ENCODE results near the gene CCDC13.

CCDC13 gene

DNA sequence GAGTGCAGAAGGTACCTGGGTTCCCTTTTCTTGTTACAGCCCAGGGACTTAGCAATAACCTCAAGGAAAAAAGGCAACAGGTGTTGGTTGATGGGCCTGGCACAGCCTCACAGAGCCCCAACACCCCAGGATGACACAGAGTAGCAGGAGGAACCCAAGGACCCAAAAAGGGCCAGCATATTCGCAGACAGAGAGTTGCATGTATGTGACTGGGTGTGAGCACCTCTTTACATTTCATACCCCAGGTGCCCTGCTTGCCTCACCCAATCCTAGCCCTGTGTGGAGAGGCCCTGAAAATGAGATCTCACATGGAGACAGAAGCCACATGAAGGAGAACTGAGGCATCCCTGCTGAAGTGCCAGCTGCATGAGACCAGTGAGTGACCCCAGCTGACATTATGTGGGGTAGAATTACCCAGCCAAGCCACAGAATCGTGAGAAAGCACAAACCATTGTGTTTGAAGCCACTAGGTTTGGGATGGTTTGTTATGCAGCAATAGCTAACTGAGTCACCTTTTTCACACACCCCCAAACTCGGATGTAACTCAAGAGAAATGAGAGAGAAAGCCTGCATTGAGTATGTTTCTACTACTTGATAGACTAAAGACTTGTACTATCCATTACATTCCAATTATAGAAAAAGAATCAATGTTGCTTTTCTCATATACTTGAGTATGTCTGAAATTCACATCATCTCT lies 44.2 kb downstream of the CCDC13 start (continued):
- TF ChIP-seq ZFP30 (CRISPR knock-in tag; IDR thresholded peaks at IDR 0.05) (no peak), ZNF565 (CRISPR knock-in tag; conservative IDR thresholded peaks at IDR 0.05; ENCODE audit: low read depth) (no peak)

GRCh38 chr3:42728056-42728455 lies 45.0 kb downstream of the CCDC13 start:
- ATAC-seq, result no peak

DNA sequence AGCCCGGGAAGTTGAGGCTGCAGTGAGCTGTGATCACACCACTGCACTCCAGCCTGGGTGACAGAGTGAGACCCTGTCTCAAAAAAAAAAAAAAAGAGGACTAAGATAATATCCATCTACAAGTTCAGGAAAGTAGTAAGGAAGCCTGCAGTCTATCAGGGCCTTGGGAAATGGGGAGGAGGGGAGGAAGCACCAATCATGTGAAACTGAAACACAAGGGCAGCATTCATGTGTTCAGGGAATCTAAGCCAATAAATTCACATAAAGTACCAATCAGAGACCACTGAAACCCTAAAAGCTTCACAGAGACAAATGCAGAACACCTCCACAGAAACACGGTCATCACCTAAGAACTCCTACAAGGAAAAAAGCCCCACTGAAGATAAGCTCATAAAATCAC lies 47.6 kb downstream of the CCDC13 start:
- ATAC-seq, result no peak
- TF ChIP-seq OSR1 (CRISPR knock-in tag; IDR thresholded peaks at IDR 0.05) (no peak), ISL1 (CRISPR knock-in tag; IDR thresholded peaks at IDR 0.05) (no peak), ZNF70 (CRISPR knock-in tag; IDR thresholded peaks at IDR 0.05) (no peak), PATZ1 (CRISPR knock-in tag; IDR thresholded peaks at IDR 0.05; ENCODE audit: borderline replicate concordance) (no peak), ARNTL (CRISPR knock-in tag; IDR thresholded peaks at IDR 0.05; ENCODE audit: borderline replicate concordance, low read depth) (no peak)
- TF ChIP-seq, protein P1, sequence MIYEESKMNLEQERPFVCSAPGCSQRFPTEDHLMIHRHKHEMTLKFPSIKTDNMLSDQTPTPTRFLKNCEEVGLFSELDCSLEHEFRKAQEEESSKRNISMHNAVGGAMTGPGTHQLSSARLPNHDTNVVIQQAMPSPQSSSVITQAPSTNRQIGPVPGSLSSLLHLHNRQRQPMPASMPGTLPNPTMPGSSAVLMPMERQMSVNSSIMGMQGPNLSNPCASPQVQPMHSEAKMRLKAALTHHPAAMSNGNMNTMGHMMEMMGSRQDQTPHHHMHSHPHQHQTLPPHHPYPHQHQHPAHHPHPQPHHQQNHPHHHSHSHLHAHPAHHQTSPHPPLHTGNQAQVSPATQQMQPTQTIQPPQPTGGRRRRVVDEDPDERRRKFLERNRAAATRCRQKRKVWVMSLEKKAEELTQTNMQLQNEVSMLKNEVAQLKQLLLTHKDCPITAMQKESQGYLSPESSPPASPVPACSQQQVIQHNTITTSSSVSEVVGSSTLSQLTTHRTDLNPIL (CRISPR knock-in tag; IDR thresholded peaks at IDR 0.05; ENCODE audit: low read depth), result no peak
- TF ChIP-seq, protein P2, sequence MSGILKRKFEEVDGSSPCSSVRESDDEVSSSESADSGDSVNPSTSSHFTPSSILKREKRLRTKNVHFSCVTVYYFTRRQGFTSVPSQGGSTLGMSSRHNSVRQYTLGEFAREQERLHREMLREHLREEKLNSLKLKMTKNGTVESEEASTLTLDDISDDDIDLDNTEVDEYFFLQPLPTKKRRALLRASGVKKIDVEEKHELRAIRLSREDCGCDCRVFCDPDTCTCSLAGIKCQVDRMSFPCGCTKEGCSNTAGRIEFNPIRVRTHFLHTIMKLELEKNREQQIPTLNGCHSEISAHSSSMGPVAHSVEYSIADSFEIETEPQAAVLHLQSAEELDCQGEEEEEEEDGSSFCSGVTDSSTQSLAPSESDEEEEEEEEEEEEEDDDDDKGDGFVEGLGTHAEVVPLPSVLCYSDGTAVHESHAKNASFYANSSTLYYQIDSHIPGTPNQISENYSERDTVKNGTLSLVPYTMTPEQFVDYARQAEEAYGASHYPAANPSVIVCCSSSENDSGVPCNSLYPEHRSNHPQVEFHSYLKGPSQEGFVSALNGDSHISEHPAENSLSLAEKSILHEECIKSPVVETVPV (CRISPR knock-in tag; IDR thresholded peaks at IDR 0.05), result no peak

More at GRCh38 chr3:42728056-42728455, 45.0 kb downstream of the CCDC13 start:
- TF ChIP-seq ZNF565 (CRISPR knock-in tag; conservative IDR thresholded peaks at IDR 0.05; ENCODE audit: low read depth) (no peak), TOX (CRISPR knock-in tag; IDR thresholded peaks at IDR 0.05; ENCODE audit: borderline replicate concordance) (no peak), ISL1 (CRISPR knock-in tag; IDR thresholded peaks at IDR 0.05) (no peak), ZNF70 (CRISPR knock-in tag; IDR thresholded peaks at IDR 0.05) (no peak), PATZ1 (CRISPR knock-in tag; IDR thresholded peaks at IDR 0.05; ENCODE audit: borderline replicate concordance) (no peak), CSDC2 (CRISPR knock-in tag; IDR thresholded peaks at IDR 0.05) (no peak), ZFP3 (CRISPR knock-in tag; IDR thresholded peaks at IDR 0.05) (no peak), SNAI2 (CRISPR knock-in tag; IDR thresholded peaks at IDR 0.05) (no peak), OSR1 (CRISPR knock-in tag; IDR thresholded peaks at IDR 0.05) (no peak), BACH2 (CRISPR knock-in tag; IDR thresholded peaks at IDR 0.05; ENCODE audit: borderline replicate concordance) (no peak), TSHZ2 (CRISPR knock-in tag; IDR thresholded peaks at IDR 0.05) (no peak), RARB (CRISPR knock-in tag; IDR thresholded peaks at IDR 0.05) (no peak)
- TF ChIP-seq, protein P3, sequence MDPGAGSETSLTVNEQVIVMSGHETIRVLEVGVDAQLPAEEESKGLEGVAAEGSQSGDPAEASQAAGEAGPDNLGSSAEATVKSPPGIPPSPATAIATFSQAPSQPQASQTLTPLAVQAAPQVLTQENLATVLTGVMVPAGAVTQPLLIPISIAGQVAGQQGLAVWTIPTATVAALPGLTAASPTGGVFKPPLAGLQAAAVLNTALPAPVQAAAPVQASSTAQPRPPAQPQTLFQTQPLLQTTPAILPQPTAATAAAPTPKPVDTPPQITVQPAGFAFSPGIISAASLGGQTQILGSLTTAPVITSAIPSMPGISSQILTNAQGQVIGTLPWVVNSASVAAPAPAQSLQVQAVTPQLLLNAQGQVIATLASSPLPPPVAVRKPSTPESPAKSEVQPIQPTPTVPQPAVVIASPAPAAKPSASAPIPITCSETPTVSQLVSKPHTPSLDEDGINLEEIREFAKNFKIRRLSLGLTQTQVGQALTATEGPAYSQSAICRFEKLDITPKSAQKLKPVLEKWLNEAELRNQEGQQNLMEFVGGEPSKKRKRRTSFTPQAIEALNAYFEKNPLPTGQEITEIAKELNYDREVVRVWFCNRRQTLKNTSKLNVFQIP (CRISPR knock-in tag; IDR thresholded peaks at IDR 0.05; ENCODE audit: borderline replicate concordance, low read depth), result no peak
- TF ChIP-seq, protein P1 (CRISPR knock-in tag; IDR thresholded peaks at IDR 0.05; ENCODE audit: low read depth), result no peak
